GM18870 (cell line): ENCODE data around the gene NEK6.

ENCODE experiments used
- ATAC-seq: cut with Tn5 transposase; IDR thresholded peaks from one replicate; pipeline ENCODE4 v1.9.1; 2021; ENCODE audit warnings: moderate library complexity; ENCODE audit not compliant: unreplicated experiment

Gene NEK6

DNA sequence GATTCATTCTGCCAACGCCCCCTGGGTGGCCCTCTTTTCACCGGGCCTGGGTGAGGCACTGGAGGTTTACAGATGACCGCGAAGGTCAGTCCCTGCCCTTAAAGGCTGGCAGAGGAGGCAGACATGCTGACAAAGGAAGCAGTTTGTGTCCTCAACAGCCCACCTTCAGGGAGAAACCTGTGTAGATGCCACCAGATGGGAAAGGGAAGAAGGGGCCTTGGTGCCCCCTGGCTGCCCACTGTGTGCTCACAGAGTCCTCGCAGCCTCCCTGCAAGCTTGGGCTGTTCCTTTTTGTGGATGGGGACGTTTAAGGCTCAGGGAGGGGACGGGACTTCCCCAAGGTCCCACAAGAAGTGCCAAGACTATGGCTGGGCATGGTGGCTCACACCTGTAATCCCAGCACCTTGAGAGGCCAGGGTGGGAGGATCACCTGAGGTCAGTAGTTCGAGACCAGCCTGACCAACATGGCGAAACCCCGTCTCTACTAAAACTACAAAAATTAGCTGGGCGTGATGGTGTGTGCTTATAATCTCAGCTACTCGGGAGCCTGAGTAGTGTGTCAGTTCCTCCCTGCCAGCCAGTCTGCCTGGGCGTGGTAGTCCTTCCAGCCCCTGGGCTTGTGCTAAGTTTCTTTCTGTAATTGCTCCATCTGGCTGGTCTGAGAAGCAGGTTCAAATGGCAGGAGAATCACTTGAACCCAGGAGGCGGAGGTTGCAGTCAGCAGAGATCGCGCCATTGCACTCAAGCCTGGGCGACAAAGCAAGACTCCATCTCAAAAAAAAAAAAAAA, 36.2 kb downstream of the NEK6 start:
- no peak for ATAC-seq

DNA sequence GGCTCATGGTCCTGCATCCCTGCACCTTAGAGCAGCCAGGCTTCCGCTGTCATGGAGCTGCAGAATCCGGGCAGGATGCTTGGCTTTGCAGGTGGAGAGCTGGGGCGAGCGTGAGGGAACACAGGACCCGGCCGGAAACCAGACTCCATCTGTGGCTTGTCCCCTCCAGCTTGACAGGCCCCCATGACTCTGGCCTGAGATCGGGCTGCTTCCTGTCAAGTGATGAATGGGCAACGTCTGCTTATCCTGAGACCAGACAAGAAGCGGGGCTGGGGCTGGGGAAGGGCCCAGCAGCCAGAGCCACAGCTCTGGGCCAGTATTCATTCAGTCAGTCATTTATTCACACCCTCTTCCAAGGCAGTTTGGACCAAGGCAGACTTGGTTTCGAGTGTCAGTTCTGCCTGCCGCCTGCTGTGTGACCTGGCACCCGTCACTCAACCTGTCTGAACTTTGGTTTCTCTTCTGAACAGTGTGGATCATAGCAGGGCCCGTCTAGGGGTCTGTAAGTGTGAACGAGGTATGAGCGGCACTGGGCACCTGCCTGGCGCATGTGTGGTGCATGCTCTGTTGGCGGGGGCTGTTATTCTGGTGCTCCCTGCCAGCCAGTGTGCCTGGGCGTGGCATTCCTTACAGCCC, 37.5 kb downstream of the NEK6 start:
- no peak for ATAC-seq

DNA sequence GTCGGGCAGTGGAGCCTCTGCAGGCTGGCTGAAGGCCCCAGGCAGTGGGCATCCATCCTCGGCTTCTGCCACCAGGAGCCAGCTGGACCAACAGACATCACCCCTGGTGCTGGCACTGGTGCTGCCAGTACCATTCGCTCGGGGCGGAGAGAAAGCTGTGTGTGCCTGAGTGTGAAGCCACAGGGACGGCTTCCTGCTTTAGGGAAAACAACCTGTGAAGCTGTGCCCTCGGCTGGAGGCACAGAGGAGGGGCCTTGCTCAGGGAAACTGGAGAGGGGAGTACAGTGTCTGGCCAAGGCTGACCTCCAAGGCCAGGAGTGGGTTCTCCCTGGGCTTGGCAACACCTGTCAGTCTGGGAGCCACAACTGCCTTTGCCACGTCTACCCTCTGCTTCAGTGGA, 38.3 kb downstream of the NEK6 start:
- no peak for ATAC-seq

DNA sequence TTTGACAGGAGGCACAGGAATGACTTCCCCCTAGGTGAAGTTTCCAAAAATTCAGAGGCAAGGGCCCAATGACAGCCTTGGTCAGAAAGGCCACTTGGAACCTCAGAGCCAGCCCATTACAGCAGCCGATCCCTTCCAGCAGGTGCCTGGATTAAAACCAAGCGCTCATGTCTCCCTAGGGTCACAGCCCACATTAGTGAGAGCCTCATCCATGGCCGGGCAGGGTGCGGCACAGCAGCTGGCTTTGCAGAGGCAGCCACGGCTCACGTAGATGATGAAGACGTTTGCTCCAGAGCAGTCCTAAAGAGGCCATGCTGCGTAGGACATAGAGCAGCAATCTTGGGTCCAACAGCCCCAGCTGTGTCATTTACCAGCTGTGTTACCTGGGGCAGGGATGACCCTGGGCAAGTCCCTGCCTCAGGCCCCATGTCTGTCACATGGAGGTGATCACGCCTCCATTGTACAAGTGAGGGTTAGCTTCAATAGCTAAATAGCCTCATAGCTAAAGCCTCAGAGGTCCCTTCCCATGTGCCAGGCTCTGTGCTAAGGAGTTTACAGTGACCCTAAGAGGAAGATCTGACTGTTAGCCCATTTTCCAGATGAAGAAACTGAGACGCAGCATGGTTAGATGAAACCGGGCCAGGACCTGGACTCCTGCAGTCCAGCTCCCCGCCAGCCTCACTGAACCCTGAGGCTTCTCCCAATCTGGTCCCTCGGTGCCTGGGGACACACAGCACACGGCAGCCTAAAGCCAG, 39.2 kb downstream of the NEK6 start:
- no peak for ATAC-seq

DNA sequence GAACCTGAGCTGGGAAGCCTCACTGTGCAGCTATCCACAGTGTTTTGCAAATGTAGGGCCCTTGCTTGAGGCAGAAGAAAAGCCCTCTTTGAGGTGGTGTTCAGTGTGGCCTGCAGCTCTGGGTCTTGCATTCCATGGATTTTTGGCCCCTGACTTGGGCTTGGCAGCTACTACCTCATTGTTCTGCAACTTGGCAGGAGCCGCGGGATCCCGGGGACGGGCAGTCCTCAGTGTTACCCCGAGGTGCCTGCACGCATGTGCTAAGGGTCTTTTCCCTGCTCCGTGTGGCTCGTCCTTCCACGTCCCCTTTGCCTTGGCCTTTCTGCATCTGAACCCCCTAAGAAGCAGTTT, 39.8 kb downstream of the NEK6 start:
- no peak for ATAC-seq

DNA sequence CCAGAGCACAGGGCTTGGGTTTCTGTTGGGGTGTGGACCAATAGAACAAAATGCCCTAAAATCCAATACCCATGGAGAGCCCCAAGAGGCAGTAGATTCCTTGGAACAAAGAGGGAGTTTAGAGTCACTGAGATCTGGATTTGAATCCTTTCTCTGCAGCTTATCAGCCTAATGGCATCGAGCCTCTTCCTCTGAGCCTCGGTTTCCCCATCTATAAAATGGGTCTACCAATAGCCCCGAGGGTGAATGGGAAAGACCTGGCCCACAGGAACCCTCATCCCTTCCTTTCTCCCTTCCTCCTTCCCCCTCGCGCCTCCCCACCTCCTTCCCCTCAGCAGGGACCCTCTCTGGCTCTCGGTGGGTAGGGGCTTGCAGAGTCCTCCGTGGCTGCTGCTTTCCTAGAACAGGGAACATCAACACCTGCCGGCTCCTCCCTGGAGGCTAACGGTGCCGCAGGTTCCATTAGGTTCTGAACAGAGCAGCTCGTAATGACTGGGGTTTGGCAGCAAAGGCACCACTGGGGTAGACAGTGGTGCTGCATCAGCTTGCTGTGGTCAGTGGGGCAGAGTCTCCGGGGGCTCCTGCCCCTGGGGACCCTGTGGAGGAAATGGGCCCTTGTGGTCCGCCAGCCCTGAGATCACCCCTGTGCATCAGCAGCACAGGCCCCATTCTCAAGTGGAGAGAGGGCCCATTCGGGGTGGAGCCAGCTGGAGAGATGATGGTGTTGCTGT, 40.3 kb downstream of the NEK6 start:
- no peak for ATAC-seq

DNA sequence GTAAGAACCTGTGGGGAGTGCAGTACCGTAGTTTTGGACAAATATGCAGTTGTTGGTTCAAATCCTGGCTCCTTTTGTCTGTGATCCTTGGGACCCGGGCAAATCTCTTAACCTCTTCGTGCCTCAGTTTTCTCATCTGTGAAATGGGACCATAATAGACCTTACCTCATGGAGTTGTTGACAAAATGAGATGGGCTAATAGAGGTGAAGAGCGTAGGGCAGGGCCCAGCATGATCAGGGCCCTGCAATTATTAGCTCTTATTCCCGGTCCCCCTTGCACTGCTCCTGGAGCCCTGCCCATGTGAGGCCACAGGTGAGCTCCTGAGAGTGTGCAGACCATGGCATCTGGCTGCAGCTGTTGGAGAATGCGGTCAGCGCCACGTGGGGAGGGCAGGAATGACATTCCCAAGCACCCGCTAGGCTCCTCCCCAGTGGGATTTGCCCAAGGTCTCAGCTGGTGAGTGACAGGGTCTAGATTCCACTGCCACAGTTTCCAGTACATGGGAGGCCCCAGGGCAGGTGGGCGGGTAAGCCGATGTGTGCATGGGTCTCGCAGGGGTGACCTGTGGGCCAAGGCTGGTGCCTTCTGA, 41.0 kb downstream of the NEK6 start:
- ATAC-seq = no peak

DNA sequence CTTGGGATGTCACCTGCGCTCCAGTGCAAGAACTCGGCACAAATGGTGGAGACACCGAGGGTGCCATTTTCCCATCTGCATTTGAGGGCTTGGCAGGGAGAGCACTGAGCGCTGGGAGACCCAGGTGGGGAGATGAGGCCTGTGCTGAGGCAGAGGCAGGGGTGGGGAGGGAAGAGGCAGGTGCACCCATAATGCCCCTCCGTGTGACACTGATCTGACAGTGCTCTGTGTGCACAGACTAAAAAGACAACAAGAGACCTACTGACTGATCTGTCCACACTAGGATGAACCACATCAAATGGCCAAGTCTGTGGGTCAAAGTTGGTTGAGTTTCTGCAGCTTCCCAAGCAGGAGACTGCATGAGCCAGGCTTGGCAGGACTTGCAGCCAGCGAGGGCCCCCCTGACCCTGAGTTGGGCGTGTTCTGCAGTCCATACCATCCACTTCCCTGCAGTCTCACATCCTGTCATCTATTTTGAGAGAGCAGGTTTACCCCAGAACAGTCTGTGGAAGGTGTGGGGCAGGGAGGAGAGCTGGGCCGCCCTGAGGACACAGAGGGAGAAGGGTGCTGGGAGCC, 41.9 kb downstream of the NEK6 start:
- ATAC-seq = no peak

DNA sequence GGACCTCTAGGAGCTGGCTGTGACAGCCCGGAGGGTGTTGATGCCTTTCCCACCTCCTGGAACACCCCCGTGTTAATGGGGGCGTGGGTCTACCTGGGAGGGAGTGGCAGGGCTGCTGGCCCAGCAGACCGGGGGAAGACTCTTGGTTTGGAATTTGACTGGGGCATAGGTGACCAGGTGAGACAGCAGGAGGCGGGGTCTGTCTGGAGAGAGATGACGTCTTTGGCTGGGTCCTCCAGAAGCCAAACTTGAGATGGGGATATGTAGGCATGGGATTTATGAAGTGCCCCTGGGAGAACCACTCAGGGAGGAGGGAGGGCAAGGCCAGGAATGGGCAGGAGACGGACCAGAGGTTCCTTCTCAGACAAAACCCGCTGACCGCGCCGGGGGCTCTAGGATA, 42.6 kb downstream of the NEK6 start:
- no peak for ATAC-seq

DNA sequence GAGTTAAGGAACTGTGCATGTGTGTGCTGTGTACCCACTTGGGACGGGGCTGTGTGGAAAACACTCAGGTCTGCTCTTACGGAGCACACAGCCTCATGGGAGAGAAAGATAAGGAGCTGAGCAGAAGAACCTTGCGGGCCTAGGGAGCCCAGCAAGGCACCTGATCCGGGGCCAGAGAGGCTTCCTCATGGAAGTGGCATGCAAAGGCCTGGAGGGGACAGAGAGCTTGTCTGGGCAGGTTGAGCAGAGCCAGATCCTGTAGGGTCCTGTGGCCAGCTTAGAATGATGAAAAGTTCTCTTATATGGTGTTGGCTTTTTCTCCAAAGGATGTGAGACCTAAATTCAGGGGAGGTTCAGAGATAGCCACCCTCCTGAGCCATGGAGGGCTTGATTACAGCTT, 45.2 kb downstream of the NEK6 start:
- ATAC-seq = no peak

DNA sequence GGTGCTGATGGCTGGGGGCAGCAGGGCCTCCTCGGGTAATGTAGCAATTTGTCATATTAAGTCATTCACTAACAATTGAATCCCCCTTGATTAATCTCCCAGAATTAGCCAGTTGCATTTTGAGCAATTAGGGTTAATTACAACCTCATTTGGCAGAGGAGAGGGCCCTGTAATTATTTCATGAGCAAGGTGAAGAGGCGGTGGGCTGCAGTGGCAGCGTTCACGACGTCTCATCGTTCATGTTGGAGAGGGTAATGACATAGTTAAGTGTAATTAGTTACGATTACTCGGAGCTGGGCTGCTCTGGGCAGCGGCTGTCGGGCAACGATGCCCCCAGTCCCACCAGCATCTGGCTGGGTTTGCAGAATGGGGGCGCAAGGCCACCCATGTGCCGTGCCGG, 46.0 kb downstream of the NEK6 start:
- no peak for ATAC-seq

DNA sequence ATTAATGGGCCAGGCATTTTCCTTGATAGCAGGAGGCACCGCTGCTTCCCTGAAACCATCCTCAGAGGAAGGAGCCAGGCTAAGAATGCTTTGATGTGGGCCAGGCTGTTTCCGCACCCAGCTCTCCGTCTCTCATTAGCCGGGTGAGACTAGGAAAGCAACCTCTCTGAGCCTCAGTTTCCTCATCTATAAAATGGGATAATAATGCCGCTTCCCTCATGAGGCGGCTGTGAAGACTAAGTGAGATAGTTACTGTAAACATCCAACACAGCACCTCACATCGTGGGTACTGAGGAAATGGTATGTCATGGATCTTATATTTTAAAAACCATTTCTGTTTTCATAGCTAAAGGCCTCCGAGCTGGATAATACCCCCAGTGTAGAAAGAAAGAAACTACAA, 46.5 kb downstream of the NEK6 start:
- ATAC-seq = no peak

DNA sequence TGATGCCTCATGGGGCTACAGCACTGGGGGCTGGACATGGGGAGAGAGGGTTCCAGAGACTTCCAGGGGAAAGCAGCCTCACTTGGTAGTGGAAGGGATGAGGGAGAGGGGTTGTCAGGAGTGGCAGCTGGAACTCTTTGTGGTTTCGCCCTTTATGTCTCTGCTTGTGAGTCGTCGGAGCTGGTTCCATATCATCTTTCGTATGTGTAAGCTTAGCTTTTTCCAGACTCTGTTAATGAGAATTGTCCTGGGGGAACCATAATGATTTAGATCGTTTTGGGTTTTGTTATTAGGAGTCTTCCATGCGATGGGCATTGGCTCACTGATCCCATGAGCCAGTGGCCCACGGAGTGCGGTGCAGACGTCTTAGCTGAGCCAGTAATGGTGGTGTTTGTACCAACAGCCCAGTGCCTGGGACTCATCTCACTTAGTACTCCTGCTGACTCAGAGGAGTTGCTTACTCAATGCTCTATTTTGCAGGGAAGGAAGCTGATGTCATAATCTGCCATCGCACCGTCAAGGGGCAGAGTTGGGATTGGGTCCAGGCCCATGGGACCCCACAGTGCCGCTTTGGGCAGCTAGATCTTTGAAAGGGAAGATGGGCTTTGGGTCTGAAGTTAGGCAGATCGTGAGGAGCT, 48.5 kb downstream of the NEK6 start:
- no peak for ATAC-seq

DNA sequence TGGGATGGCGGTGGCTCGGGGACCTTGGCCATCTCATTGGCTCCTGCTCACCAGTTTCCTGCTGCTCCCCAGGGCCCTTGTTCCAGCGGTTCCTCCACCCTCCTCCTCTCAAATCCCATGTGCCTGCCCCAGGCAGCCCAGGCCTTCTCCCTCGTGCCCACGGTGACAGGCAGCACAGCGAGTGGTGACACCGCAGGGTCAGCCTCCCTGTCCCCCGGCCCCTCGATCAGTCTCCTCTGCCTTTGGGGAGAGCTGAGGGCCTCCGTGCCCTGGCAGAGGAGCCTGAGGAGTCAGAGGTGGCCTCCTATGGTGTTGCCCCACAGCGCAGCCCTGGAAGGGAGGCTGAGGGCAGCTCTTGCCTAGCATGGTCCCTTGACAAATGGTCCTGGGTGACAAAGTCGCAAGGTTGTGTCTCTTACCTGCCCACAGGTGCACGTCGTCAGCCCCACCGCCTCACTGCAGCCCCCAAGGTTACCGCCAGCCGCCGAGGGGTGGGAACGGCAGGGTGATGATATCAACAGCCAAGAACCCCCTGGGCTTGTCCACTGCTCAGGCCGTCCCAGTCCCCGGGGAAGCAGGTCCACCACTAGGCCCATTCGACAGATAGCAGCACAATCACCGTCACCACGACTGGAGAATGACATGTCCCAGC, 49.8 kb downstream of the NEK6 start:
- ATAC-seq = no peak

DNA sequence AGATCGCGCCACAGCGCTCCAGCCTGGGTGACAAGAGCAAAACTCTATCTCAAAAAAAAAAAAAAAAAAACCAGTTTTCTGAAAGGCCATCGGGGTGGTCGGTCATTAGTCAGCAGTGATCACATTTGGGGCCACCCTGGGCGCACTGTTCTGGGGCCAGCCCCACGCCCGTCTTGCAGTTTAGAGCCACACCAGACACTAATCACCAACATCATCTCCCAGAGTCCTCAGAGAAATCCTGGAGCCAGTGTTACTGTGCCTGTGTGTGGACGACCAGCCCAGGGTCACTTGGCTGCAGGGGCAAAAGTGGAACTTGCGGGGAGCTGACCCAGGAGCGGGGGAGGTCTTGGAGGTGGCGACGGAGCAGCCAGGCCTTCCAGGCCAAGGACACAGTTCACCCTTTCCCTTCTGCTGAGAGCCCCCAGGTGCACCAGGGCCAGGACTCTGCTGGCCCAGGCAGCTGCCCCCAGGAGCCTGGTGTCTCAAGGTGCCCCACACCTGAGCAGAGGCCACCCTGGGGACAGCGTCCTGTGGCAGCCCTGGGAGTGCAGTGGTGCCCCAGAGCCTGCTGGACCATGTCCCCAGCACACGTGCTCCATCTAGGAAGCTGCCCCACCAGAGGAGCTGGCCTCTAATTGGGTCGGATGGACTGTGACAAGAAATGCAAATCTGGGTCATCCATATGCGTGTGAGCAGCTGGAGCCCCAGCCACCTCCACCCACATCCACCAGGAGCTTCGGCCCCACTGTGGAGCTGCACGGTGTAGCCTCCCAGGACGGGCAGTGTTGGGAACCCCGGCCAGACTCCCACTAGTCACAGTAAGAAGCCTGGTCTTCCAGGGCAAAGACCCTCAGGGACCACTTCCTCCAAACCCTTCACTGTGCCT, 51.1 kb downstream of the NEK6 start:
- no peak for ATAC-seq

DNA sequence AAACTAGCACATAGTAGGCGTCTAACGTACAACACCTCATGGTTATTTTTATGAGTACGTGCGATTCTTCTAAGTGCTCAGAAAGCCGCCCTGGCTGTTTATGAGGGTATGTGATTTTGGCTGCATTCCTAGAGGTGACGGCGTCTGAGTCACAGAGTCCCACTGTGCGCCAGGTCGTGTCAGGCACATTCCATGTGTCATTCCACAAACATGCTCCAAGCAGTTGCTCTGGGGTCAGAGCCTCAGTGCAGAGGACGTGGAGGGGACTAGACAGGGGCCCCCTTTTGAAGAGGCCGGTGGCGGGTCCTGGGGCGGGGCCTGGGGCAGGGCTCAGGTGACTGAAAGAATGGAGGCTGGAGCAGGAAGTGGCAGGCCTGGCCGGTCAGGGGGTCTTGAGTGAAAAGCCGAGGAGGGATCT, 51.9 kb downstream of the NEK6 start:
- ATAC-seq = no peak

DNA sequence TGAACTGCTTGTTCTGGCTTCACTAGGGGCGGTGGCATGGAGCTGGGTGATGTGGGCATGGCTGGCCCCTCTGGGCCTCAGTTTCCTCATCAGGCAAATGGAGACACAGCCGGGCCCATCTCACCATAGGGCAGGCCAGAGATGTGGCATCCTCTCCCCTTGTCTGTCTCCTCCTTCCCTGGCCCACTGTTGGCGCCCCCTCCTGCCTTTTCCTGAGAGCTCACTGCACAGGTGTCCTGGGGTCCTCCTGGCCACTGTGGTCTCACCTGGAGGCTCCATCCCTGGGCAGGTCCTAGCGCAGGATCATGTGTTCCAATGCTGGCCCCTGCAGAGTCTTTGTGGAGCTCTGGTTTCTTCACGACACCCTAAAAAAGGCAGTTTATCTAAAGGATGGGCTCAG, 53.5 kb downstream of the NEK6 start:
- no peak for ATAC-seq

DNA sequence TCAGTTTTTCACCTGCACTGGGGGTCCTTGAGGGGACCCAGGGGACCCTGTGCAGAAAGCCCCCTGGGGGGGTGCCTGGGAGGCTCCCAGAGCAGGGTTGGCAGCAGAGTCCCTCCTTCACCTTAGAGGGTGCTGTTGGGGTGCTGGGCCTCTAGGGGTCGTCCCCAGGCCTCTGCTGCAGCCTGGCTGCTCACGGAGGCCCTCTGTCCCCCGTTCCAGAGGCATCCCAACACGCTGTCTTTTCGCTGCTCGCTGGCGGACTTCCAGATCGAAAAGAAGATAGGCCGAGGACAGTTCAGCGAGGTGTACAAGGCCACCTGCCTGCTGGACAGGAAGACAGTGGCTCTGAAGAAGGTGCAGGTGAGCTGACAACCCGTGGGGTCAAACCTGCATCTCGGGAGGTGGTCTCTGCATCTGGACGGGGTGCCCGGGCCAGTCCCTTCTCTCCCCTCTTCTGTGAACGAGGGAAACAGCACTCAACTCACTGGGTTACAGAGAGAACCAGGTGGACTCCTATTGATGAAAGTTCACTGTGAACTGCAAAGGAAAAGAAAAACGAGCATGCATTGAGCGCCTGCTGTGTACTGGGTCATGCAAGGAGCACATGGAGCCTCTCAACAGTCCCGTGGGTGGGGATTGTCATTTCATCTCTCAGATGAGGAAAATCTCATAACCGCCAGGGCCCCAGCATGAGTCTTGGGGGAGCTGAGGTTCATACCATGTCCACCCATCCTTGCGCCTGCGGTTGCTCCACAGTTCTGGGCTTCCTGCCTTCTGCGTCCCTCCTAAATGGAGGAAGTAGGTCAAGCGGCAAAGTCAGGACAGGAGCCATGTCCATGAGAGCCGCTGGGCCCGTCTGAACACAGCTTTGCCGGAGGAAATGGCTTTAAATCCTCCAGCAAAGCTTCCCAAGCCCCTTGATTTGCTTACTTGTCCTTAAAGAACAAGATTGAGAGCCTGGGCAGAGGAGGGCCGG, 54.8 kb downstream of the NEK6 start:
- no peak for ATAC-seq
